NCI-H345 (cell line): ENCODE data around the gene KDM6B.
A peak's percentile ranks its signal among the peaks of the same experiment; 100 is the strongest.
"Not testable (repeated sequence)": the region's sequence is repeated elsewhere in the genome, so short reads cannot be mapped to it uniquely, and the experiment has no call there.

ENCODE experiments used
- DNase-seq: peaks from one replicate; lab custom pipeline; 2025; lab: John Stamatoyannopoulos, UW

Gene KDM6B

DNA sequence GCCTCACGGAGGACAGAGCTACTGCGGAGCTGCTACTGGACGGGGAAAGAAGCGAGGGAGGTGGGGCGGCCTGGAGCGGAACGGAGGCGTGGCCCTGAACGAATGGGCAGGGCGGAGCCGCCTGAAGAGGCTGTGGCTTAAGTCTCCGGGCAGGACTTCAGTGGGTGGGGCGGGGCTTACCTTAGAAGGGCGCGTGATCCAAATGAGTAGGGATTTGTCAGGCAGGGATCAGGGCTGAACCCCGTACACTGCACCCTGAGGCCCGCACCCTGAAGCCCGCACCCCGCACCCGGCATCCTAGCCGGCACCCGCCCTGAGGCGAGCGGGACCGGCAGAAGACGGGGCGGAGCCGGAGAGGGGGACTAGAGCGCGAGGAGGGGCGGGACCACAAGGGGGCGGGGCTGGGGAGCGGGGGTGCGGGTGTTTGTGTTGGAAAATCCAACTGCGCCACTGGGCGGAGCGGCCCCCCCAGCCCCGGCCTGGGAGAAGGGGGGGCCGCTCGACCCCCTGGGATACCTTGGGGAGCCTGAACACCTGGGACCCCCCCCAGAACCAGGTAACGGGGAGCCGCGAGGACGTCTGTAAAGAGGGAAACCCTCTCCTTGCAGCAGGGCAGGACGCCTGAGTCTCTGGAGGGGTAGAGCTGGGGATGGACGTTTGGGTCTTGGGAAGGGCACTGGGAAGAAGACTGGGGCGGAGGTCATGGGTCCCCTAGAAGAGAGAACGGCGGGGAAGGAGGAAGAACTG is at the start of gene KDM6B:
KDM6B (plus strand) TSS at position 423 of the 747 bp plus-strand sequence. CDS start 11,338 bp downstream, outside the sequence.
- DNase-seq: peak; percentile 87

- DNase-seq: no peak
Observed at GRCh38 chr17:7786866-7787265, 47.2 kb upstream of the KDM6B start.

DNA sequence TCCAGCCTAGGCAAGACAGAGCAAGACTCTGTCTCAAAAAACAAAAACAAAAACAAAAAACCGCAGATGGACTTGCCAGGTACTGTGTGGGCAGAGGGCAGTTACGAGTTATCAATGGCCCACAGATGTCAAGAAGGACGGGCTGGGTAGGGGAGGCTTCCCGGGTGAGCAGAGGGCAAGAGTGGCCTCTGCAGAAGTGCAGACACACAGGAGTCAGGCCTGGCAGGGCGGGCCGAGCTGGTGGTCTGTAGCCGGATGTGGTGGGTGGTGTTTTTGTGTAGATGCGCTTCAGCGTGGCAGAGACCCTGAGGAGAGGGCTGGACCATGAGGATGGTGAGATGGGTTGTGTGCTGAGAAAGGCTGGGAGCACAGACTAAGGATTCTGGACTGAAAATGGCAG is 44.9 kb upstream of the KDM6B start:
- no peak for DNase-seq

GRCh38 chr17:7790150-7790549 is 43.9 kb upstream of the KDM6B start:
- DNase-seq: no peak

GRCh38 chr17:7792611-7793010 is 41.4 kb upstream of the KDM6B start:
- DNase-seq: no peak

DNA sequence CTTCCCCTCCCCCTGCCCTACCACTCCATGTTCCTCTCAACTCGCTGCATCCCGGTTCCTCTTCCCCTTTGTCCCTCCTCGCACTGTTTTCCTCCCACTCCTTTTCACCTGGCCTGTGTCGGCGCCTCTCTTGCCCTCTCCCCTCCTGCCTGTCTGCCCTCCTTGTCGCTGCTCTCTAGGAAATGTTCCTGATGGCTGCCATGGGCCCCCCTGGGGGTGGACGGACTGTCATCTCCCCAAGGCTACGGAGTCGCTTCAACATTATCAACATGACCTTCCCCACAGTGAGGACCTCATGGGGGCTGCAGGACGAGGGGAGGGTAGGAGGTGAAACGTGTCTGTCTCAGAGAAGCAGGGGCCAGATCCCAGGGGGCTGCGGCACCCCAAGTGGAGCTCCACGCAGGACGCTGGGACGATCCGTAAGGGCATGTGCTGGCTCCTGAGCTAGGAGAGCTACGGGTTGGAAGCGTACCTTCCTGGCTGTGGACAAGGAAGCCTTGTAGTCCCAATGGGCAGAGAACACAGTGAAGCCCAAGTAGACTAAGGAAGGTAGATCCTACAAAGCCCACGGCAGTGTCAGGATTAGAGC is 39.8 kb upstream of the KDM6B start:
- DNase-seq: no peak

- no peak for DNase-seq
Observed at GRCh38 chr17:7797976-7798375, 36.0 kb upstream of the KDM6B start.

- no peak for DNase-seq
Observed at GRCh38 chr17:7798839-7799238, 35.2 kb upstream of the KDM6B start.

DNA sequence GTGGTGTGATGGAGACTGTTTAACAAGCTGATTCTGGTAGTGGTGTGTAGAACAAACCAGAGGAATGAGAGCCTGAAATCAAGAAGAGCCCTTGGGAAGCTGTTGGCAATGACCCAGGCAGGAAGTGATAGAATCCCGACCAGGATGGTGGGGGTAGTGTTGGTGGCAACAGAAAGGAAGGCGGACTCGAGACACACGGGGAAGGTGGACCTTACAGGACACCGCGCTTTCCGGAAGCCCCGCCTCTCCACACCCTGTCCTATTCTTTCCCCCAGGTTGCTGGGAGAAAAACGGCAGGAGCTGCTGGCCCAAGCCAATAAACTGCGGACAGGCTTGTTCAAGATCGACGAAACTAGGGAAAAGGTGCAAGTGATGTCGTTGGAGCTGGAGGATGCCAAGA is 30.0 kb upstream of the KDM6B start:
- no peak for DNase-seq

DNA sequence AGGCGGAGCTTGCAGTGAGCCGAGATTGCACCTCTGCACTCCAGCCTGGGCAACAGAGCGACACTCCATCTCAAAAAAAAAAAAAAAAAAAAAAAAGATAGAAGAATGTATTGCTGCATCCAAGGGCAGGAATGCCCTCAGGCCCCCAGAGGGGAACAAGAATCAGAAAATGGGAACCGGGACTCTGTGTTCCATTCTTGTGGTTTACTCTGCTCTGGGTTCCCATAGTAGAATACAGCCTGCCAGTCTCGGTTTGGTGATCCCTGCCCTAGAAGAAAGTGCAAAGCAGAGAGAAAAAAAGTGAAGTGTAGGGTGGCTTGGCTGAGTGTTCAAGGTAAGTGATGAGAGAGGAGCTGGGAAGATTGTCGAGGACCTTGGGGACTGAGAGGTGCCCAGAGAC is 27.4 kb upstream of the KDM6B start:
- no peak for DNase-seq

DNA sequence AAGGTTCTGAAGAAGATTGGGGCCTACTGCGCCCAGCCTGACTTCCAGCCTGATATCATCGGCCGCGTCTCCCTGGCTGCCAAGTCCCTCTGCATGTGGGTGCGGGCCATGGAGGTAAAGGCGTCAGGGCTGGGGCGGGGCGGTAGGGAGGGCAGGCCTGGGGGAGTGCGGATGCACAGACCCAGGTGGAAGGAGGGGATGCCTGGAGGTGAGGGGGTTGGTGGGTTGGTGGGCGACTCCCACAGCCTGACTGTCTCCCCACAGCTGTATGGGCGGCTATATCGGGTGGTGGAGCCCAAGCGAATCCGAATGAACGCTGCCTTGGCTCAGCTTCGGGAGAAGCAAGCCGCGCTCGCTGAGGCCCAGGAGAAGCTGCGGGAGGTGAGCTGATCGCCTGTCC is 26.8 kb upstream of the KDM6B start:
- no peak for DNase-seq

- no peak for DNase-seq
Observed at GRCh38 chr17:7809086-7809790, 24.8 kb upstream of the KDM6B start.

DNA sequence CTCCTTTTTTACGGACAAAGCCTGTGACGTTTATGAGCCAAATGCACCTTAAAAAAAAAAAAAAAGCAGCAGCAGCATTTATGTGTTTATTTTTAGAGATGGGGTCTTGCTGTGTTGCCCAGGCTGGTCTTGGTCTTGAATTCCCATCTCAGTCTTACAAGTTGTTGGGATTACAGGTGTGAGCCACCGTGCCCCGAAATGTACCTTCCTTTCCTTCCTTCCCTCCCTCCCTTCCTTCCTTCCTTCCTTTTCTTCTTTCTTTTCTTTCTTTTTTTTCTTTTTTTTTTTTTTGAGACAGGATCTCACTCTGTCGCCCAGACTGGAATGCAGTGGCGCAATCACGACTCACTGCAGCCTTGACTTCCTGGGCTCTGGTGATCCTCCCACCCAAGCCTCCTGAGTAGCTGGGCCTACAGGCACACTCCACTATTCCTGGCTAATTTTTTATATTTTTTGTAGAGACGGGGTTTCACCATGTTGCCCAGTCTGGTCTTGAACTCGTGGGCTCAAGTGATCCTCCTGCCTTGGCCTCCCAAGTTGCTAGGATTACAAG is 24.1 kb upstream of the KDM6B start:
- not testable (repeated sequence) for DNase-seq

DNA sequence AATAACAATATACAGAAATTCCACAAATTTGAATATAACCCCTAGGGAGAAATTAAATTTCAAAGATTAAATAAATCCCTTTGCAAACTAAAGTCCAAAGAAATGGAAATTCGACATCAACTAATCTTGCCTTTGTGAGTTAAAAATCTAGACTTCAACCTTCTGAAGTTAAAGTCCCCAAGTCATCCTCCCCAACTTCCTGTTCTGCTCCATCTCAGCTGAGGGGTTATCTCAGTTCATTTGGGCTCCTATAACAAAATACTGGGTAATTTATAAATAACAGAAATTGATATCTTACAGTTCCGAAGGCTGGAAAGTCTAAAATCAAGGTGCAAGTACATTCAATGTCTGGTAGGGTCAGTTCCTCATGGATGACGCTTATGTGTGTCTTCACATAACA is 22.8 kb upstream of the KDM6B start:
- DNase-seq: no peak

GRCh38 chr17:7814969-7815368 is 19.0 kb upstream of the KDM6B start:
- DNase-seq: no peak

GRCh38 chr17:7816926-7817642 is 16.9 kb upstream of the KDM6B start:
- DNase-seq: no peak

DNA sequence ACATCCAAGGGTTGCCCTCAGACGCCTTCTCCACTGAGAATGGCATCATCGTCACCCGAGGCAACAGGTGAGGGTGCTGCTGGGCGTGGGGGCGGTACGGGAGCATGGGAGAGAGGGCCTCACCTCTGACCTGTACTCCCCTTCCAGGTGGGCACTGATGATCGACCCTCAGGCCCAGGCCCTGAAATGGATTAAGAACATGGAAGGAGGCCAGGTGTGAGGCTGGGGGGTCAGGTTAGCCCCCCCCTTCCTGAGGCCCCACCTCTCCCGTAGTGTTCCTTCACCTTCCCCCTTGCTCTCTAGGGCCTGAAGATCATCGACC is 16.4 kb upstream of the KDM6B start:
- DNase-seq: no peak

GRCh38 chr17:7818026-7818425 is 16.0 kb upstream of the KDM6B start:
- no peak for DNase-seq

- DNase-seq: no peak
Observed at GRCh38 chr17:7818746-7819645, 15.0 kb upstream of the KDM6B start.

DNA sequence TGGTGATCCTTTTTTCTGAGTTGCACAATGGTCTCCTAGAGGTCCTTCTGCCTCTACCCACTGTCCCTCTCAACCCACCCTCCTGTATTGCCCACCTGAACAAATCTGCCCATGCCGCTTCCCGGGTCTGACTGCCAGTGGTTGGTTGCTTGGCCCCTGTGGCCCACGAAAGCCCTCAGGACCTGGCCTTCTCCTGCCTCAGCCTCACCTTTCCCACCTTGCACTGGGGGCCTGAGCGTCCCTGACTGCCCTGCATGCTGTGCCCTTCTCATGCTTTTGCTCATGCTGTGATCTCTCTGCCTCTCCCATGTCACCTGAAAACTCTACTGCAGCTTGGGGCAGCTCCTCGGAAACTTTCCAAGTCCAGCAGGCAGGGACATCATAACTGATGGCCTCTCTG is 13.8 kb upstream of the KDM6B start:
- DNase-seq: no peak

GRCh38 chr17:7822126-7822525 is 11.9 kb upstream of the KDM6B start:
- no peak for DNase-seq
